NCI-H460 (cell line): Measurements from ENCODE around the gene MAL. TPM values are rescaled to one million over a fixed set of nuclear protein-coding genes. Genes with fewer than 3 reads are reported as not detected.

ENCODE experiments used
- DNase-seq: peaks from one replicate; pipeline ENCODE4 v3.0.0-alpha.2; 2016; ENCODE audit warnings: low read depth; ENCODE audit errors: extremely low read depth
- polyA plus RNA-seq: library from polyadenylated mRNA; depleted of rRNA; stranded (reverse); fragments of >200 nt; gene quantifications from 2 replicates; pipeline ENCODE4 v1.2.3, GENCODE V29; 2014; cell fraction: nucleus; rRNA removed
- total RNA-seq: library from RNA; depleted of rRNA; stranded (reverse); fragments of >200 nt; shearing (Covaris generic); gene quantifications from 2 replicates; pipeline ENCODE4 v1.2.3, GENCODE V29; 2014; rRNA removed

MAL gene
- total RNA-seq, result not detected in 2 replicates
- polyA plus RNA-seq, result not detected in 2 replicates

- DNase-seq, result no peak
Measured at GRCh38 chr2:95025406-95026319, at the start of gene MAL. MAL (plus strand) TSS chr2:95025708; CDS start chr2:95025793, 85 bp downstream.

- DNase-seq, result no peak
Measured at GRCh38 chr2:94977826-94978225, 47.7 kb upstream of the MAL start.

- DNase-seq, result no peak
Measured at GRCh38 chr2:94978917-94979316, 46.6 kb upstream of the MAL start.

- no peak for DNase-seq
Measured at GRCh38 chr2:94979406-94980375, 45.8 kb upstream of the MAL start.

- DNase-seq, result no peak
Measured at GRCh38 chr2:94980406-94980805, 45.1 kb upstream of the MAL start.

GRCh38 chr2:94982156-94982555, 43.4 kb upstream of the MAL start:
- DNase-seq, result no peak

GRCh38 chr2:94982675-94983074, 42.8 kb upstream of the MAL start:
- no peak for DNase-seq

- DNase-seq, result no peak
Measured at GRCh38 chr2:94984964-94985575, 40.4 kb upstream of the MAL start.

- DNase-seq, result no peak
Measured at GRCh38 chr2:94985636-94986035, 39.9 kb upstream of the MAL start.

- DNase-seq, result peak; percentile 61
Measured at GRCh38 chr2:94986392-94986963, 39.0 kb upstream of the MAL start.

- no peak for DNase-seq
Measured at GRCh38 chr2:94987074-94988020, 38.2 kb upstream of the MAL start.

- DNase-seq, result no peak
Measured at GRCh38 chr2:94990956-94991355, 34.6 kb upstream of the MAL start.

GRCh38 chr2:94992360-94992759, 33.1 kb upstream of the MAL start:
- no peak for DNase-seq

- DNase-seq, result no peak
Measured at GRCh38 chr2:94993176-94994062, 32.1 kb upstream of the MAL start.

GRCh38 chr2:94994063-94994913, 31.2 kb upstream of the MAL start:
- DNase-seq, result no peak

- DNase-seq, result no peak
Measured at GRCh38 chr2:94994914-94995552, 30.5 kb upstream of the MAL start.
